PC-3 (cell line): ENCODE data around the gene MRPS10. TPM values are rescaled to one million over a fixed set of nuclear protein-coding genes. Genes with fewer than 3 reads are reported as not detected.

Source experiments
- ATAC-seq: fragments of 200-7000 bp; cut with Tn5 transposase; 2 replicates; pipeline ENCODE4 v1.9.1; 2020; ENCODE audit warnings: mild to moderate bottlenecking, moderate library complexity
- BruUV-seq: library from RNA; stranded (reverse); fragments of 400-500 nt; replicated peaks from 2 replicates; lab custom pipeline; 2021; lab: Mats Ljungman, UMichigan
- CTCF ChIA-PET: fragments of 300-600 bp; sonication (Branson Sonifier 250); formaldehyde crosslinking; loops from one replicate; lab custom pipeline; 2022; ENCODE audit warnings: antibody characterized with exemption; lab: Charles Lee
- POLR2A ChIA-PET: fragments of 300-600 bp; sonication (Branson Sonifier 250); formaldehyde crosslinking; loops from one replicate; lab custom pipeline; 2022; ENCODE audit warnings: antibody characterized with exemption; ENCODE audit not compliant: unreplicated experiment; lab: Charles Lee
- DNase-seq: peaks from one replicate; pipeline ENCODE4 v3.0.0-alpha.2; 2015
- H2AFZ ChIP-seq: fragments of 300-600 bp; sonication (generic); 2 replicates; pipeline ENCODE4 v1.6.0; 2016; ENCODE audit warnings: antibody characterized with exemption, low read length
- H3F3A ChIP-seq: fragments of 300-600 bp; sonication (generic); one replicate; pipeline ENCODE4 v1.6.0; 2017; ENCODE audit warnings: antibody characterized with exemption, low read length, control low read depth, mild to moderate bottlenecking; ENCODE audit not compliant: unreplicated experiment
- H3K27ac ChIP-seq: fragments of 300-600 bp; sonication (generic); 2 replicates; pipeline ENCODE4 v1.5.1; 2016; ENCODE audit warnings: mild to moderate bottlenecking, low read length
- H3K27me3 ChIP-seq: fragments of 300-600 bp; sonication (generic); 2 replicates; pipeline ENCODE4 v1.6.1; 2016; ENCODE audit warnings: low read length, mixed read lengths
- H3K36me3 ChIP-seq: fragments of 300-600 bp; sonication (generic); 2 replicates; pipeline ENCODE4 v1.6.1; 2016; ENCODE audit warnings: low read depth, mixed run types, low read length, mixed read lengths
- H3K4me1 ChIP-seq: fragments of 300-600 bp; sonication (generic); 2 replicates; pipeline ENCODE4 v1.5.1; 2016; ENCODE audit warnings: low read length; ENCODE audit not compliant: insufficient read depth
- H3K4me2 ChIP-seq: fragments of 300-600 bp; sonication (generic); 2 replicates; pipeline ENCODE4 v1.6.0; 2016; ENCODE audit warnings: low read length
- H3K4me3 ChIP-seq: fragments of 300-600 bp; sonication (generic); 2 replicates; pipeline ENCODE4 v1.5.1; 2016; ENCODE audit warnings: mild to moderate bottlenecking, low read length, mixed read lengths
- H3K79me2 ChIP-seq: fragments of 300-600 bp; sonication (generic); 2 replicates; pipeline ENCODE4 v1.6.1; 2017; ENCODE audit warnings: low read length, mixed read lengths
- H3K9ac ChIP-seq: fragments of 300-600 bp; sonication (generic); 2 replicates; pipeline ENCODE4 v1.6.0; 2016; ENCODE audit warnings: mild to moderate bottlenecking, low read length
- H3K9me2 ChIP-seq: fragments of 300-600 bp; sonication (generic); replicated peaks from 2 replicates; pipeline ENCODE4 v1.6.1; 2016; ENCODE audit warnings: mixed run types, low read length, mixed read lengths
- H3K9me3 ChIP-seq: fragments of 300-600 bp; sonication (generic); 2 replicates; pipeline ENCODE4 v1.6.1; 2016; ENCODE audit warnings: low read length, mixed read lengths
- H4K20me1 ChIP-seq: fragments of 300-600 bp; sonication (generic); 2 replicates; pipeline ENCODE4 v1.6.1; 2016; ENCODE audit warnings: low read length, mixed read lengths
- CTCF ChIP-seq: fragments of 300-600 bp; sonication (generic); conservative IDR thresholded peaks from 2 replicates; pipeline ENCODE4 v1.5.1; 2017; ENCODE audit warnings: antibody characterized with exemption, low read depth, mild to moderate bottlenecking, low read length
- EZH2 ChIP-seq: fragments of 300-600 bp; sonication (generic); IDR thresholded peaks from one replicate; pipeline ENCODE4 v1.6.1; 2017; ENCODE audit warnings: antibody characterized with exemption, mild to moderate bottlenecking, low read length; ENCODE audit not compliant: unreplicated experiment
- EZH2phosphoT487 ChIP-seq: fragments of 300-600 bp; sonication (generic); IDR thresholded peaks from 2 replicates; pipeline ENCODE4 v1.6.1; 2018; ENCODE audit warnings: mild to moderate bottlenecking, antibody characterized with exemption, low read length, borderline replicate concordance
- intact Hi-C: fragments of 100-400 bp; cut with micrococcal nuclease; formaldehyde crosslinking; loops from 2 replicates; pipeline ENCODE4 v1.9.0; 2023
- total RNA-seq: library from RNA; depleted of rRNA; stranded (reverse); fragments of >200 nt; gene quantifications from 2 replicates; pipeline ENCODE4 v1.2.3, GENCODE V29; 2014

MRPS10 gene
- total RNA-seq, 1 experiment from 2014 or later: 82.1 TPM

GRCh38 chr6:42228305-42228704 lies 10.6 kb upstream of the MRPS10 start:
- peak overlapping the region; percentile 91 for H3K9ac ChIP-seq
- no peaks in the 10 kb centered on the region for H4K20me1 ChIP-seq
- no peaks in the 10 kb centered on the region for H3K9me2 ChIP-seq
- H3K36me3 ChIP-seq: peaks cover 11% of the 10 kb centered on the region
- POLR2A ChIA-PET: no interaction called here
- peak overlapping the region; percentile 85 for H3K4me2 ChIP-seq
- peaks cover 68% of the 10 kb centered on the region for H3K4me1 ChIP-seq
- H3K4me3 ChIP-seq: no peak overlapping the region
- CTCF ChIA-PET: no interaction called here
- no peak for ATAC-seq
- peaks cover 22% of the 10 kb centered on the region for H3F3A ChIP-seq
- no peak overlapping the region for H2AFZ ChIP-seq
- H3K27me3 ChIP-seq: no peaks in the 10 kb centered on the region
- peak overlapping the region; percentile 98 for H3K27ac ChIP-seq
- intact Hi-C loops: loop anchor here (10.0 kb wide), 1 partner anchor 444 kb away; the partner anchor contains the start of genes PRICKLE4 and TOMM6
- no peak for DNase-seq
- no TSS peak for BruUV-seq
- peaks cover 25% of the 10 kb centered on the region for H3K79me2 ChIP-seq
- TF ChIP-seq EZH2: no peak
- TF ChIP-seq EZH2phosphoT487: no peak
- TF ChIP-seq CTCF: no peak
- no peaks in the 10 kb centered on the region for H3K9me3 ChIP-seq

GRCh38 chr6:42227173-42227850 lies 9.7 kb upstream of the MRPS10 start:
- CTCF ChIA-PET: interaction anchor here (0.6 to 1.6 kb wide), 6 partner anchors 13 to 320 kb away, joined by 3 to 15 read pairs (median 4); no protein-coding TSS in a partner anchor
- peak; percentile 82 for DNase-seq

More at GRCh38 chr6:42227173-42227850, 9.7 kb upstream of the MRPS10 start:
- intact Hi-C loops: loop anchor here (1.0 to 10.0 kb wide), 2 partner anchors 10 to 443 kb away; partner anchors contain the start of genes MRPS10, PRICKLE4 and TOMM6
- Histone ChIP-seq H3K9me2 (no peaks in the 10 kb centered on the region), H3K9ac (peak overlapping the region; percentile 91), H3K9me3 (no peaks in the 10 kb centered on the region), H3K4me3 (peak overlapping the region; percentile 45), H3K27me3 (no peaks in the 10 kb centered on the region), H2AFZ (no peak overlapping the region), H3K4me1 (peaks cover 78% of the 10 kb centered on the region), H3K36me3 (peaks cover 11% of the 10 kb centered on the region), H3F3A (peaks cover 22% of the 10 kb centered on the region), H3K27ac (peak overlapping the region; percentile 98), H4K20me1 (no peaks in the 10 kb centered on the region), H3K4me2 (peak overlapping the region; percentile 85), H3K79me2 (peaks cover 25% of the 10 kb centered on the region)
- no peak for ATAC-seq
- BruUV-seq: TSS peak; percentile 47
- POLR2A ChIA-PET: interaction anchor here (0.6 to 1.4 kb wide), 5 partner anchors 12 to 645 kb away, joined by 3 to 7 read pairs (median 4); no protein-coding TSS in a partner anchor
- no peak for TF ChIP-seq EZH2phosphoT487
- no peak for TF ChIP-seq CTCF
- no peak for TF ChIP-seq EZH2
